Measurements from ENCODE around the gene ECPAS. TPM values are rescaled to one million over a fixed set of nuclear protein-coding genes. Genes with fewer than 3 reads are reported as not detected.

The ECPAS gene
- polyA plus RNA-seq, 1 donor from 2014 or later, result 42.6 TPM

GRCh38 chr9:111438541-111439235 lies 45.5 kb downstream of the ECPAS start:
- no peaks in the 10 kb centered on the region for H4K20me1 ChIP-seq (ENCODE audit: insufficient read depth)
- TF ChIP-seq POLR2AphosphoS5 (IDR thresholded peaks at IDR 0.05) (no peak), TAF1 (IDR thresholded peaks at IDR 0.05; ENCODE audit: low read depth) (no peak), CTCF (IDR thresholded peaks at IDR 0.05; ENCODE audit: poor library complexity, severe bottlenecking) (no peak), RAD21 (conservative IDR thresholded peaks at IDR 0.05) (no peak), EP300 (conservative IDR thresholded peaks at IDR 0.05; ENCODE audit: poor library complexity, severe bottlenecking) (no peak), SMC3 (conservative IDR thresholded peaks at IDR 0.05; ENCODE audit: poor library complexity) (no peak), REST (IDR thresholded peaks at IDR 0.05; ENCODE audit: borderline replicate concordance) (no peak), EZH2 (IDR thresholded peaks at IDR 0.05; ENCODE audit: borderline replicate concordance, insufficient read depth, low read length, poor library complexity, severe bottlenecking) (no peak), MXI1 (conservative IDR thresholded peaks at IDR 0.05; ENCODE audit: poor library complexity, severe bottlenecking) (no peak)
- no peak overlapping the region for H2AFZ ChIP-seq (ENCODE audit: low read depth, low read length)
- no peak overlapping the region for H3K4me2 ChIP-seq (ENCODE audit: low read length)
- H3K36me3 ChIP-seq (ENCODE audit: insufficient read depth, low read length), result peaks cover 4% of the 10 kb centered on the region
- H3K4me3 ChIP-seq (ENCODE audit: low read length), result no peak overlapping the region
- H3K9me2 ChIP-seq (ENCODE audit: insufficient read depth, low read length), result no peaks in the 10 kb centered on the region
- no peaks in the 10 kb centered on the region for H3K27me3 ChIP-seq (ENCODE audit: insufficient read depth, low read depth, low read length)
- H3F3A ChIP-seq (ENCODE audit: insufficient read depth, low read length, poor library complexity, severe bottlenecking), result no peaks in the 10 kb centered on the region
- H3K9me3 ChIP-seq (ENCODE audit: low read length), result no peaks in the 10 kb centered on the region
- no peak overlapping the region for H3K27ac ChIP-seq (ENCODE audit: low read length)
- no peak overlapping the region for H3K9ac ChIP-seq (ENCODE audit: low read length)
- no peaks in the 10 kb centered on the region for H3K79me2 ChIP-seq (replicated peaks; ENCODE audit: insufficient read depth, low read length)

- TF ChIP-seq MXI1 (conservative IDR thresholded peaks at IDR 0.05; ENCODE audit: poor library complexity, severe bottlenecking) (no peak), SMC3 (conservative IDR thresholded peaks at IDR 0.05; ENCODE audit: poor library complexity) (no peak), EZH2 (IDR thresholded peaks at IDR 0.05; ENCODE audit: borderline replicate concordance, insufficient read depth, low read length, poor library complexity, severe bottlenecking) (no peak), RAD21 (conservative IDR thresholded peaks at IDR 0.05) (no peak)
- no peak overlapping the region for H3K27ac ChIP-seq (ENCODE audit: low read length)
- no peaks in the 10 kb centered on the region for H3K9me3 ChIP-seq (ENCODE audit: low read length)
- no peak overlapping the region for H3K4me2 ChIP-seq (ENCODE audit: low read length)
- H3K36me3 ChIP-seq (ENCODE audit: insufficient read depth, low read length), result peaks cover 8% of the 10 kb centered on the region
- H3K9ac ChIP-seq (ENCODE audit: low read length), result no peak overlapping the region
- H3K27me3 ChIP-seq (ENCODE audit: insufficient read depth, low read depth, low read length), result no peaks in the 10 kb centered on the region
- no peaks in the 10 kb centered on the region for H3K79me2 ChIP-seq (replicated peaks; ENCODE audit: insufficient read depth, low read length)
- H3F3A ChIP-seq (ENCODE audit: insufficient read depth, low read length, poor library complexity, severe bottlenecking), result no peaks in the 10 kb centered on the region
- H4K20me1 ChIP-seq (ENCODE audit: insufficient read depth), result no peaks in the 10 kb centered on the region
- no peaks in the 10 kb centered on the region for H3K9me2 ChIP-seq (ENCODE audit: insufficient read depth, low read length)
- no peak overlapping the region for H2AFZ ChIP-seq (ENCODE audit: low read depth, low read length)
- no peak overlapping the region for H3K4me3 ChIP-seq (ENCODE audit: low read length)
Observed at GRCh38 chr9:111436571-111436970, 47.6 kb downstream of the ECPAS start.
